A172 (cell line): Measurements from ENCODE around the gene PIK3R5. TPM values are rescaled to one million over a fixed set of nuclear protein-coding genes. Genes with fewer than 3 reads are reported as not detected.

Source experiments
- DNase-seq: peaks from one replicate; pipeline ENCODE4 v3.0.0-alpha.2; 2015; ENCODE audit warnings: low spot score
- total RNA-seq: library from RNA; depleted of rRNA; stranded (reverse); fragments of >200 nt; shearing (Covaris generic); gene quantifications from 2 replicates; pipeline ENCODE4 v1.2.3, GENCODE V29; 2014; rRNA removed

PIK3R5 gene
- total RNA-seq, 1 experiment from 2014 or later: not detected

- DNase-seq: no peak
Measured at GRCh38 chr17:8832711-8833352, 132.7 kb downstream of the PIK3R5 start.

GRCh38 chr17:8831234-8831849 is 134.2 kb downstream of the PIK3R5 start:
- DNase-seq: no peak

- no peak for DNase-seq
Measured at GRCh38 chr17:8830141-8830540, 135.4 kb downstream of the PIK3R5 start.

GRCh38 chr17:8829036-8829941 is 136.2 kb downstream of the PIK3R5 start:
- no peak for DNase-seq

Other genes with a start within 250 kb of the PIK3R5 start
- not detected in 2 replicates for gene CCDC42, start 220.9 kb downstream of the PIK3R5 start, total RNA-seq
- not detected in 2 replicates for gene SPDYE4, start 207.2 kb downstream of the PIK3R5 start, total RNA-seq
- not detected in 2 replicates for gene MFSD6L, start 166.3 kb downstream of the PIK3R5 start, total RNA-seq
- not detected in 2 replicates for gene PIK3R6, start 98.0 kb downstream of the PIK3R5 start, total RNA-seq
- gene NTN1, start 55.8 kb upstream of the PIK3R5 start, total RNA-seq: 4.8 and 4.9 TPM in 2 replicates